SK-N-DZ (cell line): Measurements from ENCODE around the gene ZMYND10. TPM values are rescaled to one million over a fixed set of nuclear protein-coding genes. Genes with fewer than 3 reads are reported as not detected.

ENCODE experiments used
- DNase-seq: peaks from one replicate; pipeline ENCODE4 v3.0.0-alpha.2; 2015; ENCODE audit warnings: low spot score
- polyA plus RNA-seq, 2 experiments: library from polyadenylated mRNA; depleted of rRNA; stranded (reverse); fragments of >200 nt; gene quantifications; 2 replicates each; pipeline ENCODE4 v1.2.3, GENCODE V29; 2014

Gene ZMYND10
- polyA plus RNA-seq (2014; cell fraction: cytosol; rRNA removed), result 0.66 and 1.2 TPM in 2 replicates
- polyA plus RNA-seq (2014; cell fraction: nucleus; rRNA removed), result 5.2 and 7.3 TPM in 2 replicates

GRCh38 chr3:50345586-50346234 lies at the start of gene ZMYND10:
Gene ZMYND10, minus strand, starts transcription at chr3:50345732. Its CDS starts 153 bp downstream, at chr3:50345579.
- no peak for DNase-seq

- no peak for DNase-seq
Measured at GRCh38 chr3:50393061-50393460, 47.5 kb upstream of the ZMYND10 start.

- no peak for DNase-seq
Measured at GRCh38 chr3:50392101-50392715, 46.7 kb upstream of the ZMYND10 start.

GRCh38 chr3:50390508-50391224 lies 45.1 kb upstream of the ZMYND10 start:
- no peak for DNase-seq

GRCh38 chr3:50389414-50389767 lies 43.9 kb upstream of the ZMYND10 start:
- no peak for DNase-seq

- no peak for DNase-seq
Measured at GRCh38 chr3:50388720-50389413, 43.3 kb upstream of the ZMYND10 start.

GRCh38 chr3:50388016-50388719 lies 42.6 kb upstream of the ZMYND10 start:
- DNase-seq, result peak; percentile 62

- DNase-seq, result no peak
Measured at GRCh38 chr3:50385754-50386153, 40.2 kb upstream of the ZMYND10 start.

GRCh38 chr3:50383750-50384149 lies 38.2 kb upstream of the ZMYND10 start:
- no peak for DNase-seq

- DNase-seq, result no peak
Measured at GRCh38 chr3:50382722-50383121, 37.2 kb upstream of the ZMYND10 start.

- DNase-seq, result peak; percentile 76
Measured at GRCh38 chr3:50381383-50381782, 35.9 kb upstream of the ZMYND10 start.

- no peak for DNase-seq
Measured at GRCh38 chr3:50380405-50381085, 35.0 kb upstream of the ZMYND10 start.

GRCh38 chr3:50378757-50379156 lies 33.2 kb upstream of the ZMYND10 start:
- DNase-seq, result no peak

- DNase-seq, result no peak
Measured at GRCh38 chr3:50378024-50378423, 32.5 kb upstream of the ZMYND10 start.

GRCh38 chr3:50375258-50375931 lies 29.9 kb upstream of the ZMYND10 start:
- DNase-seq, result no peak

GRCh38 chr3:50374363-50375257 lies 29.1 kb upstream of the ZMYND10 start:
- DNase-seq, result no peak

GRCh38 chr3:50373146-50374051 lies 27.9 kb upstream of the ZMYND10 start:
- peak; percentile 61 for DNase-seq

GRCh38 chr3:50372349-50372748 lies 26.8 kb upstream of the ZMYND10 start:
- DNase-seq, result peak; percentile 75
